ENCODE results near the gene NEUROD2. TPM values are rescaled to one million over a fixed set of nuclear protein-coding genes. Genes with fewer than 3 reads are reported as not detected.

NEUROD2 gene
- total and polyA plus RNA-seq, 12 donors = 0.08 TPM; not detected in 11

DNA sequence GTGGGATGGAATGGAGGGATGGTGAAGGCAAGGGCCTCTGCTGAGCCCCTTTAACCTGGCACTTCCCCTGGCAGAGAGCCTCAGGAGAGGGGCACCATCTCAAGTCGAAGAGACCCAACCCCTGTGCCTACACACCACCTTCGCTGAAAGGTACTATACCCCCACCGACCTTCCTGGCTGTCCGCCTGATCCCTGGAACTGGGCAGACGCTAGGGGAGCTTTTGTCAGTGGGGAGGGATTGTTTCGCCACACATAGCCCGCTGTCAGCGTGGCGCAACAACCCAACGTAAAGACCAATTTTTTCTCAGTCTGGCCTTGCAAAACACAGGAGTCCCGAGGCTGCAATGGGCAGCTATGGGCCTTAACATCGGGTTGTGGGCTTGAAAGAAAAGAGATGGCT lies 22.2 kb upstream of the NEUROD2 start:
- H3K4me3 ChIP-seq = no peak overlapping the region
- H3K4me1 ChIP-seq (replicated peaks in 1 of 2) = peaks cover 17 to 28% of the 10 kb centered on the region in 2 donors
- H3K9me3 ChIP-seq (replicated peaks in 1 of 3) = no peaks in the 10 kb centered on the region
- no peak for DNase-seq
- intact Hi-C loops (cut with DNase I) = loop anchor here in 1 of 2 donors (5.0 kb wide), 1 partner anchor 122 kb away; no protein-coding TSS in a partner anchor
- 80 to 87% (median 84%) methylated on average over 9 to 12 of the region's 12 CpGs for WGBS, 4 donors
- H3K27ac ChIP-seq = no peak overlapping the region
- H3K36me3 ChIP-seq (replicated peaks in 1 of 2) = no peaks in the 10 kb centered on the region
- H3K27me3 ChIP-seq = peaks cover 9% of the 10 kb centered on the region
- no peak for TF ChIP-seq POLR2A (IDR thresholded peaks at IDR 0.05)
- TF ChIP-seq, protein P1, sequence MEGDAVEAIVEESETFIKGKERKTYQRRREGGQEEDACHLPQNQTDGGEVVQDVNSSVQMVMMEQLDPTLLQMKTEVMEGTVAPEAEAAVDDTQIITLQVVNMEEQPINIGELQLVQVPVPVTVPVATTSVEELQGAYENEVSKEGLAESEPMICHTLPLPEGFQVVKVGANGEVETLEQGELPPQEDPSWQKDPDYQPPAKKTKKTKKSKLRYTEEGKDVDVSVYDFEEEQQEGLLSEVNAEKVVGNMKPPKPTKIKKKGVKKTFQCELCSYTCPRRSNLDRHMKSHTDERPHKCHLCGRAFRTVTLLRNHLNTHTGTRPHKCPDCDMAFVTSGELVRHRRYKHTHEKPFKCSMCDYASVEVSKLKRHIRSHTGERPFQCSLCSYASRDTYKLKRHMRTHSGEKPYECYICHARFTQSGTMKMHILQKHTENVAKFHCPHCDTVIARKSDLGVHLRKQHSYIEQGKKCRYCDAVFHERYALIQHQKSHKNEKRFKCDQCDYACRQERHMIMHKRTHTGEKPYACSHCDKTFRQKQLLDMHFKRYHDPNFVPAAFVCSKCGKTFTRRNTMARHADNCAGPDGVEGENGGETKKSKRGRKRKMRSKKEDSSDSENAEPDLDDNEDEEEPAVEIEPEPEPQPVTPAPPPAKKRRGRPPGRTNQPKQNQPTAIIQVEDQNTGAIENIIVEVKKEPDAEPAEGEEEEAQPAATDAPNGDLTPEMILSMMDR (IDR thresholded peaks at IDR 0.05) = no peak

DNA sequence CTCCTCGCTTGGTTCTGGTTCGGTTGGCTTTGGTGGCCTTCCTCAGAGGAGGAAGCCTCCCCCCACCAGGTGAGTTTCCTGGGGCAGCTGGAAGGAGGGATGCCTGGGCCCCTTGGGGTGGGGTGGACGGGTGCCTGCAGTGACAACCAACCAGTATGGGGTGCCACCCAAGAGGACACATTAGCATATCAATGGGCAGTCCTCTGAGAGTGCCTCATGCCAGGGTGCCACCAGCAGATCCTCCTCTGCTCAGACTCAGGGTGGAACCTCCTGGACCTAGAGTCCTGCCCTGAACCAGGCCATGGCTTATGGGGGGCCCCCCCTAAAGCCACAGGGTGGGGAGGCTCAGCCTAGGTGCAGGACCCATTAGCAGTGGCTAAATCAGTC lies 21.8 kb upstream of the NEUROD2 start:
- WGBS, 4 donors = 73 to 87% (median 78%) methylated on average over 3 of the region's 3 CpGs
- Histone ChIP-seq H3K27me3 (peaks cover 13% of the 10 kb centered on the region), H3K9me3 (replicated peaks in 1 of 3) (no peaks in the 10 kb centered on the region), H3K27ac (no peak overlapping the region), H3K36me3 (replicated peaks in 1 of 2) (no peaks in the 10 kb centered on the region), H3K4me1 (replicated peaks in 1 of 2) (peaks cover 17 to 25% of the 10 kb centered on the region in 2 donors), H3K4me3 (no peak overlapping the region)
- no peak for DNase-seq
- intact Hi-C loops (cut with DNase I) = loop anchor here in 1 of 2 donors (5.0 kb wide), 1 partner anchor 123 kb away; no protein-coding TSS in a partner anchor
- TF ChIP-seq, protein P1 (IDR thresholded peaks at IDR 0.05) = no peak
- no peak for TF ChIP-seq POLR2A (IDR thresholded peaks at IDR 0.05)

DNA sequence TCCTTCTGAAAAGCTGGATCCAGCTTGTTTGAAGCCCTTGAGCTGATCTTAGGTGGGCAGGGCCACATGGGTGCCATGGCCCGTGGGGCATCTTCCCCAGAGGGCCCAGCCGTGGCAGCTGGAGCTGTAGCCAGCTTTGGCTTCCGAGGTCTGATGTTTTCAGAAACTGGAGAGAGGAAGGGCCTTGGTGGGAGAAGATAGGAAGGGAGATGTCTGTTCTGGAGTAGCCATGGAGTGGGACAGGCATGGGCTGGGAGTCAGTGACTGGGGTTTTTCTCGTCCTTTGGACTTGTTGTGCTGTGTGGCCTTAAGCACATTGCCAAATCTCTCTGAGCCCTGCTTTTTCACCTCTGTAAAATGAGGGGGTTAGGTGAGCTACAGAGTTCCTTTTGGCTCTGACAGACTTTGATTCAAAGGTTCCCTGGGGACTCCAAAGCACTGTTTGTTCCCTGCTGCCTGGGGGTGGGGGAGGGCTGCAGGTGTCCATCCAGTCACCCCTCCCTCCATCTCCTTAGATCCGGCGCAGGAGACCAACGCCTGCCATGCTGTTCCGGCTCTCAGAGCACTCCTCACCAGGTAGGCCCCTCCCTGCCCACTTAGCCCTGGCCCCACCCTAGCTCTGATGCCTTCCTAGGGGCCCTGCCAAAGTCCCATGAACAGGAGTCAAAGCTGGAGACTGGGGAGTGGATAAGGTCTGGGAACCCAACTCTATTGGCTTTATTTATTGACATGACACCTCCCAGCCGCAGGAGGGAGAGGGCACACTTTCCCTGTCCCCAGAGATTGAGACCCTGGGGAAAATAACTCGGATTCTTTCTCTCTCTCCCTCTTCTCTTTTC lies 21.2 kb upstream of the NEUROD2 start:
- H3K27ac ChIP-seq = no peak overlapping the region
- H3K4me1 ChIP-seq (replicated peaks in 1 of 2) = peaks cover 17 to 20% of the 10 kb centered on the region in 2 donors
- no peaks in the 10 kb centered on the region for H3K9me3 ChIP-seq (replicated peaks in 1 of 3)
- no peak for DNase-seq
- TF ChIP-seq POLR2A (IDR thresholded peaks at IDR 0.05) = no peak
- TF ChIP-seq, protein P1 (IDR thresholded peaks at IDR 0.05) = no peak
- no peak overlapping the region for H3K4me3 ChIP-seq
- H3K36me3 ChIP-seq (replicated peaks in 1 of 2) = no peaks in the 10 kb centered on the region
- H3K27me3 ChIP-seq = peaks cover 13% of the 10 kb centered on the region
- 69 to 78% (median 74%) methylated on average over 9 to 10 of the region's 10 CpGs for WGBS, 4 donors
- intact Hi-C loops (cut with DNase I) = loop anchor here in 1 of 2 donors (5.0 kb wide), 1 partner anchor 123 kb away; no protein-coding TSS in a partner anchor

DNA sequence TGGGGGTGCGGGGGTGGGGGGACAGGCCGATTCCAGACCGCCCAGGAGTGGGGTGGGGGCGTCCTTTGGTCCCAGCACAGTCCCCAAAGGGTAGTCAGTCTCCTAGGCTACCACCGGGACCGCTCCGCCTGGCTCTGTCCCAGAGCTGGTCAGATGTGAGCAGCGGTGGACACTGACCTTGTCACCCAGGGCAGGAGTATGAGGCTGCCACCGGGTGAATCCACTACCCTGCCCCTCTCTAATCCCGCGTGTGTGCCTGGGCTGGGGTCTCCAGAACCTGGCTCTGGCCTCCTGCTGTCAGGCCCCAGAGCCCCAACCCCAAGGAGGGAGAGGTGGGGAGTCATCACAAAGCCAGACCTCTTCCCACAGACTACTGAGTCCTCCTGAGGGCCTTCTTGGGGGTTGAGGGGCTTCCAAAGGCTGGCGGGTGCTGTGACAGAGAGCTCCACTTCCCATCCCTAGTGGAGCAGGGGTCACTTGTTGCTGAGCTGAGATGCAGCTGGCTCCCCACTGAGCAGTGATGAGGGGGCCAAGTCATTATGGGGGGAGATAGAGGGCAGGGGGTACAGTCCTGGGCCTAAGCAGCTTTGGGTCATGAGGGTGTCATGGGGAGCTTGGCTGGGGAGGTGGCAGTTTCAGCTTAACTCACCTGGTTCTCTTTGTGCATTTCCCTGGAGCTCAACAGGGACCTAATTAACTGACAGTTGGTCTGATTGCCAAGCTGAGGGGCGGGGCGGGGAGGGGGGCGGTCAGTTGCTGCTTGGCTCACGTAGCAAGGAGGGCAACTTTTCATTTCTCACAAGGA lies 20.2 kb upstream of the NEUROD2 start:
- peak in 1 of 7 donors; percentile 42 for DNase-seq
- H3K27me3 ChIP-seq = peaks cover 13% of the 10 kb centered on the region
- intact Hi-C loops (cut with DNase I) = loop anchor here in 1 of 2 donors (5.0 kb wide), 1 partner anchor 124 kb away; no protein-coding TSS in a partner anchor
- H3K4me3 ChIP-seq = no peak overlapping the region
- no peaks in the 10 kb centered on the region for H3K9me3 ChIP-seq (replicated peaks in 1 of 3)
- TF ChIP-seq, protein P1 (IDR thresholded peaks at IDR 0.05) = no peak
- TF ChIP-seq POLR2A (IDR thresholded peaks at IDR 0.05) = no peak
- 46 to 88% (median 62%) methylated on average over 4 to 16 of the region's 16 CpGs for WGBS, 4 donors
- peaks cover 16 to 22% of the 10 kb centered on the region in 2 donors for H3K4me1 ChIP-seq (replicated peaks in 1 of 2)
- H3K27ac ChIP-seq = peak overlapping the region in 1 of 5 donors; percentile 47
- H3K36me3 ChIP-seq (replicated peaks in 1 of 2) = no peaks in the 10 kb centered on the region
